Fibroblast of lung (primary cell): ENCODE measurements around the gene ITGA3.

Source experiments
- CTCF ChIP-seq, 2 donors: IDR thresholded peaks in 1 of 2; conservative IDR thresholded peaks in 1 of 2; 1 replicate in 1 of 2; 2 replicates in 1 of 2; pipeline ENCODE4 v1.5.1; 2011 to 2012; ENCODE audit warnings: low read length in 2 of 2, control low read depth in 1 of 2, inconsistent platforms in 1 of 2, low read depth in 1 of 2, mild to moderate bottlenecking in 1 of 2
- EZH2 ChIP-seq: IDR thresholded peaks from 2 replicates; pipeline ENCODE4 v1.5.1; 2012; ENCODE audit warnings: low read length, control low read depth, mild to moderate bottlenecking; ENCODE audit errors: missing control alignments

DNA sequence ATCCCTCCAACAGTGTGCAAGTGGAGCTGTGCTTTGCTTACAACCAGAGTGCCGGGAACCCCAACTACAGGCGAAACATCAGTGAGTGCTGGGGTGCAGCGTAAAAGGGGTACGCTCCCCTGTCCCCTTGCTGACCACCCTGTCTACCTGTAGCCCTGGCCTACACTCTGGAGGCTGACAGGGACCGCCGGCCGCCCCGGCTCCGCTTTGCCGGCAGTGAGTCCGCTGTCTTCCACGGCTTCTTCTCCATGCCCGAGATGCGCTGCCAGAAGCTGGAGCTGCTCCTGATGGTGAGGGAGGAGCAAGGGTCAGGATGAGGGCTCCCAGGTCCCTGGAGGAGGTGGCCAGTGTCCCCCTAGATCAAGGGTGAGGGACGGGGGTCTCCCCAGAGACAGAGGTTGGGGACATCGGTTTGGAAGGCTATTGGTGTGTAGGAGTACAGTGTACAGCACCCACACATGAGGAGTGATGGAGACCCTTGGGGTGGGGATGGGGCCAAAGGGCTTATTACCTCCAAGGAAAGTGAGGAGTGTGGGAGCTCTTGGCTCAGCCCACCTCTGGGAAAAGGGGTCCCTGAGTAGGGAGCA, 19.6 kb downstream of the ITGA3 start:
- no peak for TF ChIP-seq CTCF (conservative IDR thresholded peaks at IDR 0.05 in 1 of 2, IDR thresholded peaks at IDR 0.05 in 1 of 2; ENCODE audit: low read depth in 1 of 2, low read length in 2 of 2)
- no peak for TF ChIP-seq EZH2
